GM23248 (cell line): ENCODE results near the gene NPTX2.

Experiments used
- EZH2 ChIP-seq: fragments of 200-600 bp; sonication (generic); IDR thresholded peaks from 2 replicates; pipeline ENCODE4 v1.6.1; 2018; ENCODE audit warnings: antibody characterized with exemption, mild to moderate bottlenecking; ENCODE audit not compliant: insufficient read depth, poor library complexity, severe bottlenecking
- EZH2phosphoT487 ChIP-seq: fragments of 200-600 bp; sonication (generic); IDR thresholded peaks from 2 replicates; pipeline ENCODE4 v1.6.1; 2018; ENCODE audit warnings: antibody characterized with exemption, moderate library complexity, mild to moderate bottlenecking, low read depth; ENCODE audit not compliant: insufficient read depth

GRCh38 chr7:98646465-98646864, 29.4 kb downstream of the NPTX2 start:
- TF ChIP-seq EZH2 (no peak), EZH2phosphoT487 (no peak)
